Measurements from ENCODE around the gene SPRY2. TPM values are rescaled to one million over a fixed set of nuclear protein-coding genes. Genes with fewer than 3 reads are reported as not detected.
A peak's percentile ranks its signal among the peaks of the same experiment; 100 is the strongest.

Gene SPRY2
- total and polyA plus RNA-seq, 2 of the 13 experiments (the other 11 are each of a cell fraction or from before 2014, with no cell fraction given): 7.4 to 25.1 TPM

DNA sequence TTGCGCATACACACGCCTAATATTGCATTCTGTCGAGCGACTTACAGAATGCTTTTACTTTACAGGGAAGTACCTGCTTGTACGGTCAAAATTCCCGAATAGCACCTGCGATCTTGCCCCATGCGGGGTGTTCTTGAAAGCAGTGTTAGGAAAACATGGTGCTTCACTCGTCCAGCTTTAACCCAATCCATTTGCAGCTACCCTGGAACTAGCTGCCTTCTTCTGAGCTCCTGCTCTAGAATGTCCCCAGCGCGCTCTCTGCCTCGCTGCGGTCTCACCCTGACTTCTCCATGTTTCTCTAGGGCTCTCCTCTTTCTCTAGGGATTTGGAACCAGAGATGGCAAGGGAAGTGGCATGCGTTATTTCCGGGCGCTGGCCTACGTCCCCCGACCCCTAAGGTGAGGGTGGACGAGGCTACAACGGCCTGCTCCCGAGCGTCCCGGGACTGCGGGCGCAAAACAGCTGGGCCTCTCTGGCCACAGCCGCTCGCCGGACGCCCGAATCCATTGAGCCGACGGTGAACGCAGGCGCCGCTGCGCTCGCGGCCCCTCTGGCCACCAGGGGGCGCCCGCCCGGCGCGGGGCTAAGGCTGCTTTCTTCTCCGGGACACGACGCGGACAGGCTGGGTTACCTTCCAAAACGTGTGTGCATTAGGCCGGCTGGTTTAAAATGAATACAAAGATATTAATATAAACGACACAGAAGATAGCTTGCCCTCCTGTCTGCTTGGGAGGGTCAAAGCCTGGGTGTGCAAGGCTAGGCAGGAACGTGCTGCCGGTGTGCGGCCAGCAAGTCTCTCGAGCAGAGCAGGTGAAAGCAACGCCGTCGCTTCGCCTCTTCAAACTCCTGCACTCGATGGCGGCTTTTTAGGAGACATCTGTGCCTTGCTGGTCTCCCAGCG, 1.8 kb upstream of the SPRY2 start (continued):
- TF ChIP-seq, protein P1, sequence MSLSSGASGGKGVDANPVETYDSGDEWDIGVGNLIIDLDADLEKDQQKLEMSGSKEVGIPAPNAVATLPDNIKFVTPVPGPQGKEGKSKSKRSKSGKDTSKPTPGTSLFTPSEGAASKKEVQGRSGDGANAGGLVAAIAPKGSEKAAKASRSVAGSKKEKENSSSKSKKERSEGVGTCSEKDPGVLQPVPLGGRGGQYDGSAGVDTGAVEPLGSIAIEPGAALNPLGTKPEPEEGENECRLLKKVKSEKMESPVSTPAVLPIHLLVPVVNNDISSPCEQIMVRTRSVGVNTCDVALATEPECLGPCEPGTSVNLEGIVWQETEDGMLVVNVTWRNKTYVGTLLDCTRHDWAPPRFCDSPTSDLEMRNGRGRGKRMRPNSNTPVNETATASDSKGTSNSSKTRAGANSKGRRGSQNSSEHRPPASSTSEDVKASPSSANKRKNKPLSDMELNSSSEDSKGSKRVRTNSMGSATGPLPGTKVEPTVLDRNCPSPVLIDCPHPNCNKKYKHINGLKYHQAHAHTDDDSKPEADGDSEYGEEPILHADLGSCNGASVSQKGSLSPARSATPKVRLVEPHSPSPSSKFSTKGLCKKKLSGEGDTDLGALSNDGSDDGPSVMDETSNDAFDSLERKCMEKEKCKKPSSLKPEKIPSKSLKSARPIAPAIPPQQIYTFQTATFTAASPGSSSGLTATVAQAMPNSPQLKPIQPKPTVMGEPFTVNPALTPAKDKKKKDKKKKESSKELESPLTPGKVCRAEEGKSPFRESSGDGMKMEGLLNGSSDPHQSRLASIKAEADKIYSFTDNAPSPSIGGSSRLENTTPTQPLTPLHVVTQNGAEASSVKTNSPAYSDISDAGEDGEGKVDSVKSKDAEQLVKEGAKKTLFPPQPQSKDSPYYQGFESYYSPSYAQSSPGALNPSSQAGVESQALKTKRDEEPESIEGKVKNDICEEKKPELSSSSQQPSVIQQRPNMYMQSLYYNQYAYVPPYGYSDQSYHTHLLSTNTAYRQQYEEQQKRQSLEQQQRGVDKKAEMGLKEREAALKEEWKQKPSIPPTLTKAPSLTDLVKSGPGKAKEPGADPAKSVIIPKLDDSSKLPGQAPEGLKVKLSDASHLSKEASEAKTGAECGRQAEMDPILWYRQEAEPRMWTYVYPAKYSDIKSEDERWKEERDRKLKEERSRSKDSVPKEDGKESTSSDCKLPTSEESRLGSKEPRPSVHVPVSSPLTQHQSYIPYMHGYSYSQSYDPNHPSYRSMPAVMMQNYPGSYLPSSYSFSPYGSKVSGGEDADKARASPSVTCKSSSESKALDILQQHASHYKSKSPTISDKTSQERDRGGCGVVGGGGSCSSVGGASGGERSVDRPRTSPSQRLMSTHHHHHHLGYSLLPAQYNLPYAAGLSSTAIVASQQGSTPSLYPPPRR (CRISPR knock-in tag; IDR thresholded peaks at IDR 0.05; ENCODE audit: borderline replicate concordance): peak; percentile 77; the same call in 1 of the 2 replicates
- 0 out of 2 replicates have a peak, but pooled peaks have one; percentile 53 for TF ChIP-seq KMT2B (CRISPR knock-in tag; IDR thresholded peaks at IDR 0.05)
- peak; percentile 17; the same call in 1 of the 2 replicates for TF ChIP-seq ZNF460 (CRISPR knock-in tag; IDR thresholded peaks at IDR 0.05; ENCODE audit: borderline replicate concordance)
- TF ChIP-seq ZFY (CRISPR knock-in tag; IDR thresholded peaks at IDR 0.05): peak; percentile 89
- TF ChIP-seq, protein P2, sequence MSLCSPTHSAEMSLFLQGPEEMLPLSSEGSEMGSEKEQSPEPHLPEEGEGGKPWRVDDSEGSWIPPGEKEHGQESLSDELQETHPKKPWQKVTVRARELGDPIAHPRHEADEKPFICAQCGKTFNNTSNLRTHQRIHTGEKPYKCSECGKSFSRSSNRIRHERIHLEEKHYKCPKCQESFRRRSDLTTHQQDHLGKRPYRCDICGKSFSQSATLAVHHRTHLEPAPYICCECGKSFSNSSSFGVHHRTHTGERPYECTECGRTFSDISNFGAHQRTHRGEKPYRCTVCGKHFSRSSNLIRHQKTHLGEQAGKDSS (CRISPR knock-in tag; IDR thresholded peaks at IDR 0.05; ENCODE audit: borderline replicate concordance, low read depth): peak; percentile 59; the same call in 1 of the 2 replicates
- TF ChIP-seq, protein P3, sequence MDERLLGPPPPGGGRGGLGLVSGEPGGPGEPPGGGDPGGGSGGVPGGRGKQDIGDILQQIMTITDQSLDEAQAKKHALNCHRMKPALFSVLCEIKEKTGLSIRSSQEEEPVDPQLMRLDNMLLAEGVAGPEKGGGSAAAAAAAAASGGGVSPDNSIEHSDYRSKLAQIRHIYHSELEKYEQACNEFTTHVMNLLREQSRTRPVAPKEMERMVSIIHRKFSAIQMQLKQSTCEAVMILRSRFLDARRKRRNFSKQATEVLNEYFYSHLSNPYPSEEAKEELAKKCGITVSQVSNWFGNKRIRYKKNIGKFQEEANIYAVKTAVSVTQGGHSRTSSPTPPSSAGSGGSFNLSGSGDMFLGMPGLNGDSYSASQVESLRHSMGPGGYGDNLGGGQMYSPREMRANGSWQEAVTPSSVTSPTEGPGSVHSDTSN (CRISPR knock-in tag; IDR thresholded peaks at IDR 0.05): no peak
- TF ChIP-seq ZIK1 (CRISPR knock-in tag; IDR thresholded peaks at IDR 0.05; ENCODE audit: borderline replicate concordance, low read depth): no peak
- no peak for TF ChIP-seq TCF12 (IDR thresholded peaks at IDR 0.05)
- 0 out of 2 replicates have a peak, but pooled peaks have one; percentile 30 for TF ChIP-seq TCF12 (CRISPR knock-in tag; IDR thresholded peaks at IDR 0.05)
- TF ChIP-seq SMARCE1 (IDR thresholded peaks at IDR 0.05; ENCODE audit: borderline replicate concordance): no peak
- TF ChIP-seq, protein P4, sequence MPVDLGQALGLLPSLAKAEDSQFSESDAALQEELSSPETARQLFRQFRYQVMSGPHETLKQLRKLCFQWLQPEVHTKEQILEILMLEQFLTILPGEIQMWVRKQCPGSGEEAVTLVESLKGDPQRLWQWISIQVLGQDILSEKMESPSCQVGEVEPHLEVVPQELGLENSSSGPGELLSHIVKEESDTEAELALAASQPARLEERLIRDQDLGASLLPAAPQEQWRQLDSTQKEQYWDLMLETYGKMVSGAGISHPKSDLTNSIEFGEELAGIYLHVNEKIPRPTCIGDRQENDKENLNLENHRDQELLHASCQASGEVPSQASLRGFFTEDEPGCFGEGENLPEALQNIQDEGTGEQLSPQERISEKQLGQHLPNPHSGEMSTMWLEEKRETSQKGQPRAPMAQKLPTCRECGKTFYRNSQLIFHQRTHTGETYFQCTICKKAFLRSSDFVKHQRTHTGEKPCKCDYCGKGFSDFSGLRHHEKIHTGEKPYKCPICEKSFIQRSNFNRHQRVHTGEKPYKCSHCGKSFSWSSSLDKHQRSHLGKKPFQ (CRISPR knock-in tag; IDR thresholded peaks at IDR 0.05; ENCODE audit: insufficient replicate concordance): peak; percentile 6
- peak; percentile 59; the same call in 1 of the 2 replicates for TF ChIP-seq SATB2 (CRISPR knock-in tag; IDR thresholded peaks at IDR 0.05)
- no peak; the same call in 1 of the 2 replicates for TF ChIP-seq PHF20 (CRISPR knock-in tag; IDR thresholded peaks at IDR 0.05)
- TF ChIP-seq ZNF24 (IDR thresholded peaks at IDR 0.05): no peak
- peak; percentile 65 for TF ChIP-seq STAG1 (CRISPR knock-in tag; IDR thresholded peaks at IDR 0.05)
- TF ChIP-seq, protein P5, sequence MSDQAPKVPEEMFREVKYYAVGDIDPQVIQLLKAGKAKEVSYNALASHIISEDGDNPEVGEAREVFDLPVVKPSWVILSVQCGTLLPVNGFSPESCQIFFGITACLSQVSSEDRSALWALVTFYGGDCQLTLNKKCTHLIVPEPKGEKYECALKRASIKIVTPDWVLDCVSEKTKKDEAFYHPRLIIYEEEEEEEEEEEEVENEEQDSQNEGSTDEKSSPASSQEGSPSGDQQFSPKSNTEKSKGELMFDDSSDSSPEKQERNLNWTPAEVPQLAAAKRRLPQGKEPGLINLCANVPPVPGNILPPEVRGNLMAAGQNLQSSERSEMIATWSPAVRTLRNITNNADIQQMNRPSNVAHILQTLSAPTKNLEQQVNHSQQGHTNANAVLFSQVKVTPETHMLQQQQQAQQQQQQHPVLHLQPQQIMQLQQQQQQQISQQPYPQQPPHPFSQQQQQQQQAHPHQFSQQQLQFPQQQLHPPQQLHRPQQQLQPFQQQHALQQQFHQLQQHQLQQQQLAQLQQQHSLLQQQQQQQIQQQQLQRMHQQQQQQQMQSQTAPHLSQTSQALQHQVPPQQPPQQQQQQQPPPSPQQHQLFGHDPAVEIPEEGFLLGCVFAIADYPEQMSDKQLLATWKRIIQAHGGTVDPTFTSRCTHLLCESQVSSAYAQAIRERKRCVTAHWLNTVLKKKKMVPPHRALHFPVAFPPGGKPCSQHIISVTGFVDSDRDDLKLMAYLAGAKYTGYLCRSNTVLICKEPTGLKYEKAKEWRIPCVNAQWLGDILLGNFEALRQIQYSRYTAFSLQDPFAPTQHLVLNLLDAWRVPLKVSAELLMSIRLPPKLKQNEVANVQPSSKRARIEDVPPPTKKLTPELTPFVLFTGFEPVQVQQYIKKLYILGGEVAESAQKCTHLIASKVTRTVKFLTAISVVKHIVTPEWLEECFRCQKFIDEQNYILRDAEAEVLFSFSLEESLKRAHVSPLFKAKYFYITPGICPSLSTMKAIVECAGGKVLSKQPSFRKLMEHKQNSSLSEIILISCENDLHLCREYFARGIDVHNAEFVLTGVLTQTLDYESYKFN (CRISPR knock-in tag; conservative IDR thresholded peaks at IDR 0.05): peak; percentile 54

Data from HepG2 (cell line).